Measurements from ENCODE around the gene SEPTIN1. TPM values are rescaled to one million over a fixed set of nuclear protein-coding genes. Genes with fewer than 3 reads are reported as not detected.
A peak's percentile ranks its signal among the peaks of the same experiment; 100 is the strongest.
"Not testable (repeated sequence)": the region's sequence is repeated elsewhere in the genome, so short reads cannot be mapped to it uniquely, and the experiment has no call there.

SEPTIN1 gene
- total RNA-seq, 1 experiment from 2014 or later: 7.6 TPM

DNA sequence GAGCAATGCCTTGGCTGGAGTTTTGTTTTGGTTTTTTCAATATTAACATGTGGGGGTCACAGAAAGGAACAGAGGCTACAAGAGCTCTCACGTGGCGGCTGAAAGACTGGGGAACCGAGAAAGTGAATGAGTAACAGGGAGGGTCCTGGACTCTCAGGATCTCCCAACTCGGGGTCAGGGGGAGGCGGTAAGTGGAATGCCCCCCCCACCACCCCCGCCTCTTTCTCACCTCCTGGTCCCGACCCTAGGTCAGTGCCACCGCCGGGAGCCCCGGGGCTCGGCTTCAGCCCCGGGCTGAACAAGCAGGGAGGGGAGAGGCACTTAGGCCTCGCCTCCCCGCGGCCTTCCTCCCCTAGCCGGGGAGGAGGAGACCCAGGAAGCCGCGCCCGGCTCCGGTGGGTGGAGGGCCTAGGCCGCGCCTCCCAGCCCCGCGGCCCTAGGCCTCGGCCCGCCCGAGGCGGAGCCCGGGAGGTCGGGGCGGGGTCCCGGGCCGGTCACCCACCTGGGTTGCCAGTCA is 47.8 kb downstream of the SEPTIN1 start:
- Histone ChIP-seq H2AFZ (peak overlapping the region; percentile 78), H3K4me3 (peak overlapping the region; percentile 59), H3K4me2 (peak overlapping the region; percentile 72), H3K4me1 (replicated peaks; ENCODE audit: insufficient read depth) (peaks cover 13% of the 10 kb centered on the region), H3K27ac (peak overlapping the region; percentile 76), H3K79me2 (ENCODE audit: low read depth) (peaks cover 47% of the 10 kb centered on the region), H3F3A (ENCODE audit: insufficient read depth, low read depth) (peaks cover 10% of the 10 kb centered on the region; the same call in 1 of the 2 replicates)
- intact Hi-C loops (cut with micrococcal nuclease; ENCODE audit: unreplicated experiment): loop anchor here (2.0 kb wide), 3 partner anchors 36 to 74 kb away; partner anchors contain the start of gene TBC1D10B
- ChIA-PET CTCF (interaction anchor here (0.6 kb wide), 1 partner anchor 83 kb away, joined by 3 read pairs; no protein-coding TSS in a partner anchor), POLR2A (ENCODE audit: unreplicated experiment) (interaction anchor here (0.6 to 1.0 kb wide), 6 partner anchors 36 to 867 kb away, joined by 3 to 44 read pairs (median 4); partner anchors contain the start of gene SEPTIN1)
- not testable (repeated sequence) for H4K20me1 ChIP-seq (ENCODE audit: insufficient read depth); H3K9me3 ChIP-seq (ENCODE audit: insufficient read depth, low read depth); BruUV-seq (replicated peaks); H3K9me2 ChIP-seq (ENCODE audit: insufficient read depth); H3K27me3 ChIP-seq (ENCODE audit: insufficient read depth, low read depth); H3K36me3 ChIP-seq (ENCODE audit: low read depth)
- DNase-seq: peak; percentile 75 to 96

Other genes starting within 250 kb of the SEPTIN1 start
- gene CORO1A, start 199.0 kb downstream of the SEPTIN1 start, total RNA-seq (2021): 7.9 and 12.2 TPM in 2 replicates
- gene BOLA2B, start 188.9 kb downstream of the SEPTIN1 start, total RNA-seq (2021): 258 and 379 TPM in 2 replicates
- 100 and 252 TPM in 2 replicates for gene SLX1A, start 188.7 kb downstream of the SEPTIN1 start, total RNA-seq (2021)
- 95.2 and 103 TPM in 2 replicates for gene SULT1A3, start 183.3 kb downstream of the SEPTIN1 start, total RNA-seq (2021)
- gene NPIPB13, start 134.1 kb downstream of the SEPTIN1 start, total RNA-seq (2021): 24.6 and 30.6 TPM in 2 replicates
- gene CD2BP2, start 27.3 kb downstream of the SEPTIN1 start, total RNA-seq (2021): 84.6 TPM in 2 replicates
- 85.0 and 90.8 TPM in 2 replicates for gene TBC1D10B, start 12.1 kb downstream of the SEPTIN1 start, total RNA-seq (2021)
- 1.4 and 2.6 TPM in 2 replicates for gene MYL11, start 7.8 kb downstream of the SEPTIN1 start, total RNA-seq (2021)
- gene ZNF48, start 12.9 kb upstream of the SEPTIN1 start, total RNA-seq (2021): 20.1 and 25.9 TPM in 2 replicates
- 19.0 and 21.9 TPM in 2 replicates for gene ZNF771, start 25.0 kb upstream of the SEPTIN1 start, total RNA-seq (2021)
- gene DCTPP1, start 47.5 kb upstream of the SEPTIN1 start, total RNA-seq (2021): 80.4 and 109 TPM in 2 replicates
- 66.8 and 67.2 TPM in 2 replicates for gene SEPHS2, start 63.3 kb upstream of the SEPTIN1 start, total RNA-seq (2021)
- gene ITGAL, start 90.2 kb upstream of the SEPTIN1 start, total RNA-seq (2021): 0.50 TPM in 1 of 2 replicates, not detected in the other
- gene ZNF768, start 144.0 kb upstream of the SEPTIN1 start, total RNA-seq (2021): 64.2 and 68.4 TPM in 2 replicates
- 14.5 and 17.9 TPM in 2 replicates for gene ZNF747, start 152.3 kb upstream of the SEPTIN1 start, total RNA-seq (2021)
- gene ZNF764, start 175.8 kb upstream of the SEPTIN1 start, total RNA-seq (2021): 12.3 and 12.4 TPM in 2 replicates
- gene ZNF688, start 189.2 kb upstream of the SEPTIN1 start, total RNA-seq (2021): 13.1 and 25.7 TPM in 2 replicates
- 30.9 and 39.8 TPM in 2 replicates for gene ZNF785, start 203.1 kb upstream of the SEPTIN1 start, total RNA-seq (2021)
- 9.1 and 10.1 TPM in 2 replicates for gene ZNF689, start 227.8 kb upstream of the SEPTIN1 start, total RNA-seq (2021)